HepG2 (cell line): ENCODE results near the gene PDE5A. TPM values are rescaled to one million over a fixed set of nuclear protein-coding genes. Genes with fewer than 3 reads are reported as not detected.

Source experiments
- ATAC-seq: fragments of 200-7000 bp; cut with Tn5 transposase; 3 replicates; pipeline ENCODE4 v1.9.1; 2020; ENCODE audit warnings: mild to moderate bottlenecking, moderate library complexity
- BruUV-seq: library from RNA; stranded (reverse); fragments of 400-500 nt; replicated peaks from 2 replicates; lab custom pipeline; 2021; lab: Mats Ljungman, UMichigan
- CTCF ChIA-PET: fragments of 300-600 bp; formaldehyde crosslinking; extraction: SDS; loops from one replicate; lab custom pipeline; 2021; ENCODE audit warnings: low total read pairs, inconsistent platforms, low intra/inter-chr PET ratio; lab: Yijun Ruan, JAX
- POLR2A ChIA-PET: fragments of 350-600 bp; sonication (Branson Sonifier 250); formaldehyde crosslinking; loops from one replicate; lab custom pipeline; 2020; ENCODE audit warnings: antibody characterized with exemption, inconsistent platforms; lab: Yijun Ruan, JAX
- DNase-seq: peaks from one replicate; pipeline ENCODE4 v3.0.0-alpha.2; 2015; ENCODE audit warnings: low spot score
- FAIRE-seq: peaks from 3 replicates; lab custom pipeline; 2011; peaks lifted over from hg19 to GRCh38; lab: Jason Lieb, UNC
- H2AFZ ChIP-seq: one replicate; pipeline ENCODE4 v1.6.1; 2011; ENCODE audit warnings: low read length, inconsistent platforms
- H3K27ac ChIP-seq: fragments of 300-600 bp; 3 replicates; pipeline ENCODE4 v1.8.0; 2011; ENCODE audit warnings: mixed run types, mild to moderate bottlenecking, mixed read lengths, low read length, inconsistent platforms; ENCODE audit not compliant: insufficient read depth; ENCODE audit errors: extremely low read length
- H3K27me3 ChIP-seq, 2 experiments: fragments of 200-600 bp in 1 of 2; 2 replicates in 1 of 2; 3 replicates in 1 of 2; pipeline versions ENCODE4 v1.6.0 to v1.8.0; 2011; ENCODE audit warnings: low read length in 2 of 2, mild to moderate bottlenecking in 2 of 2, moderate library complexity in 2 of 2, inconsistent platforms in 1 of 2; ENCODE audit not compliant: insufficient read depth in 2 of 2, control insufficient read depth in 1 of 2
- H3K36me3 ChIP-seq, 2 experiments: fragments of 200-600 bp in 1 of 2; replicated peaks in 1 of 2; 2 replicates in 1 of 2; 3 replicates in 1 of 2; pipeline versions ENCODE4 v1.5.1 to v1.8.0; 2011; ENCODE audit warnings: low read length in 2 of 2, inconsistent platforms in 1 of 2; ENCODE audit not compliant: insufficient read depth in 2 of 2, control insufficient read depth in 1 of 2
- H3K4me1 ChIP-seq: 2 replicates; pipeline ENCODE4 v1.5.1; 2012; ENCODE audit warnings: low read length, inconsistent platforms; ENCODE audit not compliant: insufficient read depth
- H3K4me2 ChIP-seq: 2 replicates; pipeline ENCODE4 v1.6.0; 2011; ENCODE audit warnings: low read depth, low read length, inconsistent platforms
- H3K4me3 ChIP-seq, 3 experiments: fragments of 200-600 bp in 1 of 3; sonication (generic), shearing (Covaris generic) in 1 of 3; replicated peaks in 1 of 3; 2 replicates each; pipeline ENCODE4 v1.5.1; 2011 to 2016; ENCODE audit warnings: low read length in 3 of 3, inconsistent platforms in 2 of 3, low read depth in 2 of 3, mild to moderate bottlenecking in 2 of 3, control low read depth in 1 of 3, mixed read lengths in 1 of 3; ENCODE audit not compliant: insufficient read depth in 1 of 3
- H3K79me2 ChIP-seq: one replicate; pipeline ENCODE4 v1.6.1; 2011; ENCODE audit warnings: low read length, inconsistent platforms; ENCODE audit not compliant: insufficient read depth
- H3K9ac ChIP-seq: 2 replicates; pipeline ENCODE4 v1.6.0; 2011; ENCODE audit warnings: mild to moderate bottlenecking, low read depth, low read length, inconsistent platforms; ENCODE audit not compliant: insufficient read depth
- H3K9me3 ChIP-seq: 2 replicates; pipeline ENCODE4 v1.5.1; 2012; ENCODE audit warnings: mild to moderate bottlenecking, low read length
- H4K20me1 ChIP-seq: 2 replicates; pipeline ENCODE4 v1.6.0; 2011; ENCODE audit warnings: inconsistent platforms, mild to moderate bottlenecking, low read length, moderate library complexity; ENCODE audit not compliant: insufficient read depth
- ARID3A ChIP-seq: IDR thresholded peaks from 2 replicates; pipeline ENCODE4 v1.6.1; 2012; ENCODE audit warnings: low read depth, low read length, improper control_type of control experiment
- BCL6 ChIP-seq: IDR thresholded peaks from 2 replicates; pipeline ENCODE4 v1.6.1; 2016; ENCODE audit warnings: missing genetic modification reagents, missing compliant biosample characterization
- CREM ChIP-seq, 2 experiments: sonication (generic) in 1 of 2; formaldehyde crosslinking in 1 of 2; IDR thresholded peaks; 2 replicates each; pipeline versions ENCODE4 v1.4.0 to v1.6.1; 2016 to 2020; ENCODE audit warnings: antibody characterized with exemption in 1 of 2, mild to moderate bottlenecking in 1 of 2, missing genetic modification reagents in 1 of 2
- FOXA3 ChIP-seq: IDR thresholded peaks from 2 replicates; pipeline ENCODE4 v1.6.1; 2016; ENCODE audit warnings: missing genetic modification reagents, missing compliant biosample characterization
- FUBP1 ChIP-seq: sonication (generic); formaldehyde crosslinking; IDR thresholded peaks from 2 replicates; pipeline ENCODE4 v1.5.1; 2020; ENCODE audit warnings: missing genetic modification reagents, mild to moderate bottlenecking, borderline replicate concordance
- GATAD2A ChIP-seq: IDR thresholded peaks from 2 replicates; pipeline ENCODE4 v1.6.1; 2016
- HNF1B ChIP-seq: sonication (generic); formaldehyde crosslinking; IDR thresholded peaks from 2 replicates; pipeline ENCODE4 v1.5.1; 2020; ENCODE audit warnings: mild to moderate bottlenecking, moderate library complexity, missing genetic modification reagents
- KDM6A ChIP-seq: IDR thresholded peaks from 2 replicates; pipeline ENCODE4 v1.6.1; 2016; ENCODE audit warnings: low read depth
- RARA ChIP-seq: IDR thresholded peaks from 2 replicates; pipeline ENCODE4 v1.6.1; 2016; ENCODE audit warnings: missing genetic modification reagents, missing compliant biosample characterization
- RBAK ChIP-seq: sonication (generic); formaldehyde crosslinking; IDR thresholded peaks from 2 replicates; pipeline ENCODE4 v1.5.1; 2020; ENCODE audit warnings: mild to moderate bottlenecking, missing genetic modification reagents
- SAP130 ChIP-seq: IDR thresholded peaks from 2 replicates; pipeline ENCODE4 v1.6.1; 2016; ENCODE audit warnings: low read depth
- SIX4 ChIP-seq: sonication (generic); formaldehyde crosslinking; IDR thresholded peaks from 2 replicates; pipeline ENCODE4 v1.4.0; 2020; ENCODE audit warnings: missing genetic modification reagents
- TARDBP ChIP-seq: sonication (generic); formaldehyde crosslinking; IDR thresholded peaks from 2 replicates; pipeline ENCODE4 v1.8.0; 2022; ENCODE audit warnings: mild to moderate bottlenecking, missing genetic modification reagents
- TP53 ChIP-seq: sonication (generic); formaldehyde crosslinking; conservative IDR thresholded peaks from 2 replicates; pipeline ENCODE4 v1.4.0; 2020; ENCODE audit warnings: missing genetic modification reagents
- ZKSCAN8 ChIP-seq: IDR thresholded peaks from 2 replicates; pipeline ENCODE4 v1.6.1; 2016; ENCODE audit warnings: borderline replicate concordance, missing genetic modification reagents, missing compliant biosample characterization
- ZNF451 ChIP-seq: sonication (generic); formaldehyde crosslinking; IDR thresholded peaks from 2 replicates; pipeline ENCODE4 v1.5.0; 2020; ENCODE audit warnings: mild to moderate bottlenecking, missing genetic modification reagents
- ZNF776 ChIP-seq: sonication (generic); formaldehyde crosslinking; IDR thresholded peaks from 2 replicates; pipeline ENCODE4 v1.4.0; 2020; ENCODE audit warnings: mild to moderate bottlenecking, missing genetic modification reagents
- WGBS: methylation state at CpG from one replicate; pipeline ENCODE4 v1.1.6; 2017; ENCODE audit warnings: low lambda C conversion rate; 5-methylcytosine and 5-hydroxymethylcytosine counted together
- in situ Hi-C: cut with HindIII; loops from 2 replicates; pipeline ENCODE4 v1.10.0; 2017; ENCODE audit warnings: low pct_unique_long_range_greater_than_20kb; ENCODE audit not compliant: extremely low pct_ligation_motif_present
- intact Hi-C: fragments of 100-400 bp; cut with micrococcal nuclease; formaldehyde crosslinking; loops from one replicate; pipeline ENCODE4 v1.10.0; 2022; ENCODE audit not compliant: unreplicated experiment
- polyA plus RNA-seq, 8 experiments: library from polyadenylated mRNA; depleted of rRNA in 3 of 8; stranded (reverse) in 7 of 8; unstranded in 1 of 8; fragments of >200 nt; fragmentation: Illumina TruSeq in 4 of 8; extraction: Trizol in 4 of 8; gene quantifications; 2 replicates each; pipeline versions ENCODE4 v1.2.1 to v1.2.3, GENCODE V29; 2011 to 2016; ENCODE audit warnings: low read depth in 4 of 8, missing spikeins in 1 of 8, mixed read lengths in 1 of 8; ENCODE audit not compliant: insufficient read depth in 1 of 8
- total RNA-seq, 5 experiments: library from RNA; depleted of rRNA; stranded (reverse); fragments of >200 nt; fragmentation: Illumina TruSeq; extraction: Trizol; gene quantifications; 2 replicates each; pipeline ENCODE4 v1.2.3, GENCODE V29; 2016; ENCODE audit warnings: low read depth in 1 of 5
- TF ChIP-seq, protein P1 (sequence below): IDR thresholded peaks from 2 replicates; pipeline ENCODE4 v1.6.1; 2016; ENCODE audit warnings: missing compliant biosample characterization, missing genetic modification reagents, borderline replicate concordance

Gene PDE5A
- total and polyA plus RNA-seq, 2 of the 13 experiments (the other 11 are each of a cell fraction or from before 2014, with no cell fraction given): 0.22 to 0.44 TPM

DNA sequence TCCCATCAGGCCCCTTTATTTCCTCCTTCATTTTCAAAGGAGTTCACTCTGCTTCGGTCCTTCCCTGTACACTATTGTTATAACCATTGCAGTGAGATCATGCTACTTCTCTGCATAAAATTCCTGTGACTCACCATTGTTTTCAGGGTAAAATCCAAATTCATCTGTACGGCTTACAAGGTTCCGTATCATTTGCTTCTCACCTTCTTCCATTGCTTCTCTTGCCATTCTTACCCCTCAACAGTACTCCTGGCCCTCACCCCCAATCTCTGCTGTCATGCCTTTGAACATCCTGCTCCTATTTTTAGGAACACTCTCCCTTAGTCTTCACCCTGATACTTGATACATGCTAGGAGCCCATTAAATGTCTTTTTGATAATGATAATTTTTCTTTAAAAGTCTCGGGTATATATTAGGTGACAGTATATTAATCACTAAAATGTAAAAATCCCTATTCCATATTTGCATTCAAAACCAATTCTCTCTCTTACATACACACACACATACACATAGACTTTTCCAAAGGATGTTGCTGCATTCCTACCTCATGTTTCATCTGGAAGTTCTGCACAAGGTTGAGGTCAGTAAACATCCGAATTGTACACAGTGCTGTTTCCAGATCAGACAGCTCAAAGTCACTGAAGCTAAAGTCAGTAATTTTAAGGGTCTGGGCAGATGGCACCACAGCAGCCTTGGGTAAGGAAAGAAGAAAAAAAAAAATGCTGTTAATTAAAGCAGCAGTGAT is 103.4 kb downstream of the PDE5A start:
- no peak overlapping the region for H3K4me3 ChIP-seq
- H3K36me3 ChIP-seq: peaks cover 0 to 1% of the 10 kb centered on the region in 2 experiments; a peak in 1 of 5 replicates
- H3K79me2 ChIP-seq: no peaks in the 10 kb centered on the region
- H3K27ac ChIP-seq: peak overlapping the region; percentile 36
- intact Hi-C loops (no loop called here), in situ Hi-C loops (no loop called here)
- CTCF ChIA-PET: no interaction called here
- 62% methylated on average over 5 of the region's 5 CpGs for WGBS
- H2AFZ ChIP-seq: no peak overlapping the region
- 0 out of 2 replicates have a peak overlapping the region, but pooled peaks have one; percentile 8 for H3K4me2 ChIP-seq
- H4K20me1 ChIP-seq: no peaks in the 10 kb centered on the region
- BruUV-seq: no TSS peak
- H3K9ac ChIP-seq: no peak overlapping the region
- no peak for FAIRE-seq
- POLR2A ChIA-PET: no interaction called here
- ATAC-seq: peak; percentile 96
- H3K9me3 ChIP-seq: no peaks in the 10 kb centered on the region
- no peaks in the 10 kb centered on the region for H3K27me3 ChIP-seq
- H3K4me1 ChIP-seq: peaks cover 40% of the 10 kb centered on the region
- peak; percentile 81 for DNase-seq
- TF ChIP-seq TARDBP (CRISPR knock-in tag): peak; percentile 64; the same call in 1 of the 2 replicates
- TF ChIP-seq, protein P1, sequence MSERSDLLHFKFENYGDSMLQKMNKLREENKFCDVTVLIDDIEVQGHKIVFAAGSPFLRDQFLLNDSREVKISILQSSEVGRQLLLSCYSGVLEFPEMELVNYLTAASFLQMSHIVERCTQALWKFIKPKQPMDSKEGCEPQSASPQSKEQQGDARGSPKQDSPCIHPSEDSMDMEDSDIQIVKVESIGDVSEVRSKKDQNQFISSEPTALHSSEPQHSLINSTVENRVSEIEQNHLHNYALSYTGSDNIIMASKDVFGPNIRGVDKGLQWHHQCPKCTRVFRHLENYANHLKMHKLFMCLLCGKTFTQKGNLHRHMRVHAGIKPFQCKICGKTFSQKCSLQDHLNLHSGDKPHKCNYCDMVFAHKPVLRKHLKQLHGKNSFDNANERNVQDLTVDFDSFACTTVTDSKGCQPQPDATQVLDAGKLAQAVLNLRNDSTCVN (CRISPR knock-in tag): peak; percentile 63; the same call in 1 of the 2 replicates
- no peak for TF ChIP-seq ZNF776 (CRISPR knock-in tag)
- TF ChIP-seq RARA (CRISPR knock-in tag): peak; percentile 81
- TF ChIP-seq ZNF451: no peak
- no peak for TF ChIP-seq FUBP1 (CRISPR knock-in tag)
- TF ChIP-seq ZKSCAN8 (CRISPR knock-in tag): peak; percentile 39; the same call in 1 of the 2 replicates
- no peak for TF ChIP-seq TP53 (CRISPR knock-in tag)
- TF ChIP-seq KDM6A (CRISPR knock-in tag): peak; percentile 26; the same call in 1 of the 2 replicates
- TF ChIP-seq SAP130 (CRISPR knock-in tag): peak; percentile 62
- TF ChIP-seq FOXA3 (CRISPR knock-in tag): peak; percentile 94
- peak; percentile 73 for TF ChIP-seq GATAD2A (CRISPR knock-in tag)
- peak; percentile 51 for TF ChIP-seq HNF1B (CRISPR knock-in tag)
- peak; percentile 22; the same call in 1 of the 2 replicates for TF ChIP-seq ARID3A
- TF ChIP-seq SIX4 (CRISPR knock-in tag): no peak
- no peak for TF ChIP-seq RBAK (CRISPR knock-in tag)
- peak; percentile 40; the same call in 1 of the 2 replicates for TF ChIP-seq BCL6
- TF ChIP-seq CREM (IDR thresholded peaks at IDR 0.05): peak; percentile 36; the same call in 1 of the 2 replicates
- no peak for TF ChIP-seq CREM (CRISPR knock-in tag; IDR thresholded peaks at IDR 0.05)
